A549 treated with RU486 at 1 μM for 4 hours (cell line): ENCODE results near the gene NRIP1. TPM values are rescaled to one million over a fixed set of nuclear protein-coding genes. Genes with fewer than 3 reads are reported as not detected.

ENCODE experiments used
- total RNA-seq: library from RNA; stranded (reverse); fragments of 200-300 nt; extraction: Qiagen RNA extraction; gene quantifications from 5 replicates; pipeline ENCODE4 v1.2.3, GENCODE V29; 2022; ENCODE audit warnings: low read depth

The NRIP1 gene, protein sequence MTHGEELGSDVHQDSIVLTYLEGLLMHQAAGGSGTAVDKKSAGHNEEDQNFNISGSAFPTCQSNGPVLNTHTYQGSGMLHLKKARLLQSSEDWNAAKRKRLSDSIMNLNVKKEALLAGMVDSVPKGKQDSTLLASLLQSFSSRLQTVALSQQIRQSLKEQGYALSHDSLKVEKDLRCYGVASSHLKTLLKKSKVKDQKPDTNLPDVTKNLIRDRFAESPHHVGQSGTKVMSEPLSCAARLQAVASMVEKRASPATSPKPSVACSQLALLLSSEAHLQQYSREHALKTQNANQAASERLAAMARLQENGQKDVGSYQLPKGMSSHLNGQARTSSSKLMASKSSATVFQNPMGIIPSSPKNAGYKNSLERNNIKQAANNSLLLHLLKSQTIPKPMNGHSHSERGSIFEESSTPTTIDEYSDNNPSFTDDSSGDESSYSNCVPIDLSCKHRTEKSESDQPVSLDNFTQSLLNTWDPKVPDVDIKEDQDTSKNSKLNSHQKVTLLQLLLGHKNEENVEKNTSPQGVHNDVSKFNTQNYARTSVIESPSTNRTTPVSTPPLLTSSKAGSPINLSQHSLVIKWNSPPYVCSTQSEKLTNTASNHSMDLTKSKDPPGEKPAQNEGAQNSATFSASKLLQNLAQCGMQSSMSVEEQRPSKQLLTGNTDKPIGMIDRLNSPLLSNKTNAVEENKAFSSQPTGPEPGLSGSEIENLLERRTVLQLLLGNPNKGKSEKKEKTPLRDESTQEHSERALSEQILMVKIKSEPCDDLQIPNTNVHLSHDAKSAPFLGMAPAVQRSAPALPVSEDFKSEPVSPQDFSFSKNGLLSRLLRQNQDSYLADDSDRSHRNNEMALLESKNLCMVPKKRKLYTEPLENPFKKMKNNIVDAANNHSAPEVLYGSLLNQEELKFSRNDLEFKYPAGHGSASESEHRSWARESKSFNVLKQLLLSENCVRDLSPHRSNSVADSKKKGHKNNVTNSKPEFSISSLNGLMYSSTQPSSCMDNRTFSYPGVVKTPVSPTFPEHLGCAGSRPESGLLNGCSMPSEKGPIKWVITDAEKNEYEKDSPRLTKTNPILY (N-terminal part only)
- total RNA-seq: 5.1 to 20.2 TPM (median 18.6 TPM) in 5 replicates

DNA sequence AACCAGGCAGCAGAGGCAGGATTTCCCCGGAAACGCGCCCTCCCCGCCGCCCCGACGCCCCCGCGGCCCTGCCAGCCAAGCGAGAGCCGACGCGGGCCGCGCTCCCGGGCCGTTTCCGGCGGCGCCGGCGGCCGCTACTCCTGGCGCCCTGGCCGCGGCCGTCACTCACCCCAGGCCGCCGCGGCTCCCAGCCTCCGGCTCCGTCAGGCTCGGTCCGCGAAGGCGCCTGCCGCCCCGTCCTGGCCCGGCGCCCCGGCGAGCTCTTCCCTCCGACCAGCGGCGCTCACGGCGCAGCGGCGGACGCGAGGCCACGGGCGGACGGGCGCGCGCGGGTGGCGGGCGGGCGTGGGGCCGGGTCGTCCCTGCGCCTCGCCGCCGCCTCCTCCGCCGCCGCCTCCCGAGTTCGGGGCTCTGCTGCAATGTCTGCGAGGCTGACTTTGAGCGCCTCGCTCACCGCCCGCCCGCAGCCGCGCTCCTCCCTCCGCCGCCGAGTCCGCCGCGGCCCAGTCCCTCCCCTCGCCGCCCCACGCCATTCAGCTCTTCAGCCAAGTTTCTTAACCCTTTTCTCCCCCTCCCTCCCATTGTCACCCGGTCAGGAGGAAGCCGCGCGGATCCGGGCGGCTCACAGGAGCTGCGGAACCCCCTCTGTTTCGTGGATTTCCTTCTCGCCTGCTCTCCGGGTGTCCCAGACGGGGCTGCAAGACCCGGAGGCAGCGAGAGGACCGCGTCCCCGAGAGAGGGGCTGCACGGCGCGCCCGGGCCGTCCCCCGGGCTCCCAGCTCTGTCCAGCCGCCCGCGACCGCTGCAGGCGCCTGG, at the start of gene NRIP1:
Gene NRIP1 (minus strand): TSS at position 425 of the 816 bp plus-strand sequence. CDS start 96,808 bp downstream, outside the sequence.

